ENCODE data around the gene DCXR.

DCXR gene

GRCh38 chr17:82028246-82028645 is 9.3 kb downstream of the DCXR start:
- no peak for DNase-seq (ENCODE audit: insufficient read length, low spot score)
- no peak for TF ChIP-seq TAF1 (IDR thresholded peaks at IDR 0.05; ENCODE audit: low read depth, low read length)
- no peak for TF ChIP-seq POLR2AphosphoS5 (IDR thresholded peaks at IDR 0.05; ENCODE audit: low read depth, low read length)
- TF ChIP-seq POLR2A (IDR thresholded peaks at IDR 0.05; ENCODE audit: low read depth, low read length): no peak
- no peak for FAIRE-seq

GRCh38 chr17:82025401-82026107 is 11.9 kb downstream of the DCXR start:
- FAIRE-seq: no peak
- TF ChIP-seq POLR2AphosphoS5 (IDR thresholded peaks at IDR 0.05; ENCODE audit: low read depth, low read length): no peak
- no peak for TF ChIP-seq PAX5 (IDR thresholded peaks at IDR 0.05; ENCODE audit: insufficient read depth, low read length, severe bottlenecking)
- no peak for TF ChIP-seq POLR2A (IDR thresholded peaks at IDR 0.05; ENCODE audit: low read depth, low read length)
- no peak for TF ChIP-seq POU2F2 (IDR thresholded peaks at IDR 0.05; ENCODE audit: low read depth, low read length)
- no peak for TF ChIP-seq SPI1 (IDR thresholded peaks at IDR 0.05; ENCODE audit: low read depth, low read length)
- no peak for TF ChIP-seq TAF1 (IDR thresholded peaks at IDR 0.05; ENCODE audit: low read depth, low read length)
- DNase-seq (ENCODE audit: insufficient read length, low spot score): no peak

- TF ChIP-seq POU2F2 (IDR thresholded peaks at IDR 0.05; ENCODE audit: low read depth, low read length) (no peak), POLR2AphosphoS5 (IDR thresholded peaks at IDR 0.05; ENCODE audit: low read depth, low read length) (no peak)
- FAIRE-seq (no peak), DNase-seq (ENCODE audit: insufficient read length, low spot score) (no peak)
Observed at GRCh38 chr17:82024859-82025258, 12.6 kb downstream of the DCXR start.

GRCh38 chr17:82023447-82024241 is 13.9 kb downstream of the DCXR start:
- DNase-seq (ENCODE audit: insufficient read length, low spot score) (no peak), FAIRE-seq (peak; percentile 38)
- TF ChIP-seq SPI1 (IDR thresholded peaks at IDR 0.05; ENCODE audit: low read depth, low read length) (no peak), POU2F2 (IDR thresholded peaks at IDR 0.05; ENCODE audit: low read depth, low read length) (no peak), POLR2AphosphoS5 (IDR thresholded peaks at IDR 0.05; ENCODE audit: low read depth, low read length) (no peak), PAX5 (IDR thresholded peaks at IDR 0.05; ENCODE audit: insufficient read depth, low read length, severe bottlenecking) (no peak), TAF1 (IDR thresholded peaks at IDR 0.05; ENCODE audit: low read depth, low read length) (no peak)

- peak; percentile 100 for DNase-seq (ENCODE audit: insufficient read length, low spot score)
- TF ChIP-seq POU2F2 (IDR thresholded peaks at IDR 0.05; ENCODE audit: low read depth, low read length): no peak
- no peak for TF ChIP-seq POLR2A (IDR thresholded peaks at IDR 0.05; ENCODE audit: low read depth, low read length)
- 0 out of 2 replicates have a peak, but pooled peaks have one; percentile 4 for TF ChIP-seq SPI1 (IDR thresholded peaks at IDR 0.05; ENCODE audit: low read depth, low read length)
- no peak for TF ChIP-seq TAF1 (IDR thresholded peaks at IDR 0.05; ENCODE audit: low read depth, low read length)
- no peak for TF ChIP-seq POLR2AphosphoS5 (IDR thresholded peaks at IDR 0.05; ENCODE audit: low read depth, low read length)
- FAIRE-seq: peak; percentile 99
Observed at GRCh38 chr17:82022981-82023446, 14.5 kb downstream of the DCXR start, which contains the start of gene LRRC45. TSS of gene LRRC45 (plus strand) at chr17:82023305. CDS start at chr17:82023644, 339 bp downstream.

- TF ChIP-seq POLR2AphosphoS5 (IDR thresholded peaks at IDR 0.05; ENCODE audit: low read depth, low read length) (no peak), SPI1 (IDR thresholded peaks at IDR 0.05; ENCODE audit: low read depth, low read length) (no peak), POU2F2 (IDR thresholded peaks at IDR 0.05; ENCODE audit: low read depth, low read length) (no peak), TAF1 (IDR thresholded peaks at IDR 0.05; ENCODE audit: low read depth, low read length) (no peak; the same call in 1 of the 2 replicates), PAX5 (IDR thresholded peaks at IDR 0.05; ENCODE audit: insufficient read depth, low read length, severe bottlenecking) (no peak), POLR2A (IDR thresholded peaks at IDR 0.05; ENCODE audit: low read depth, low read length) (no peak)
Observed at GRCh38 chr17:82022310-82022980, 15.1 kb downstream of the DCXR start, which contains the start of gene CENPX. TSS of gene CENPX (minus strand) at chr17:82022878. CDS start at chr17:82022861, 17 bp downstream.

GRCh38 chr17:82021900-82022309 is 15.6 kb downstream of the DCXR start:
- FAIRE-seq (peak; percentile 76), DNase-seq (ENCODE audit: insufficient read length, low spot score) (no peak)
- TF ChIP-seq POLR2A (IDR thresholded peaks at IDR 0.05; ENCODE audit: low read depth, low read length): no peak
- no peak for TF ChIP-seq POU2F2 (IDR thresholded peaks at IDR 0.05; ENCODE audit: low read depth, low read length)
- TF ChIP-seq TAF1 (IDR thresholded peaks at IDR 0.05; ENCODE audit: low read depth, low read length): no peak
- TF ChIP-seq PAX5 (IDR thresholded peaks at IDR 0.05; ENCODE audit: insufficient read depth, low read length, severe bottlenecking): no peak
- no peak for TF ChIP-seq SPI1 (IDR thresholded peaks at IDR 0.05; ENCODE audit: low read depth, low read length)
- TF ChIP-seq POLR2AphosphoS5 (IDR thresholded peaks at IDR 0.05; ENCODE audit: low read depth, low read length): no peak

More at GRCh38 chr17:82022310-82022980, 15.1 kb downstream of the DCXR start, which contains the start of gene CENPX:
- DNase-seq (ENCODE audit: insufficient read length, low spot score) (no peak), FAIRE-seq (no peak)

GRCh38 chr17:82021107-82021899 is 16.2 kb downstream of the DCXR start:
- peak; percentile 91 for FAIRE-seq
- TF ChIP-seq POU2F2 (IDR thresholded peaks at IDR 0.05; ENCODE audit: low read depth, low read length): no peak
- no peak for TF ChIP-seq POLR2AphosphoS5 (IDR thresholded peaks at IDR 0.05; ENCODE audit: low read depth, low read length)
- no peak for TF ChIP-seq POLR2A (IDR thresholded peaks at IDR 0.05; ENCODE audit: low read depth, low read length)
- TF ChIP-seq PAX5 (IDR thresholded peaks at IDR 0.05; ENCODE audit: insufficient read depth, low read length, severe bottlenecking): no peak
- TF ChIP-seq TAF1 (IDR thresholded peaks at IDR 0.05; ENCODE audit: low read depth, low read length): no peak
- no peak for TF ChIP-seq SPI1 (IDR thresholded peaks at IDR 0.05; ENCODE audit: low read depth, low read length)
- DNase-seq (ENCODE audit: insufficient read length, low spot score): no peak
